Eye (tissue), 1 donor: Measurements from ENCODE around the gene SUSD3.
A peak's percentile ranks its signal among the peaks of the same experiment; 100 is the strongest.
"Not testable (repeated sequence)": the region's sequence is repeated elsewhere in the genome, so short reads cannot be mapped to it uniquely, and the experiment has no call there.

Experiments
- DNase-seq: peaks from one replicate; pipeline ENCODE4 v3.0.0-alpha.2; 2015

Gene SUSD3

DNA sequence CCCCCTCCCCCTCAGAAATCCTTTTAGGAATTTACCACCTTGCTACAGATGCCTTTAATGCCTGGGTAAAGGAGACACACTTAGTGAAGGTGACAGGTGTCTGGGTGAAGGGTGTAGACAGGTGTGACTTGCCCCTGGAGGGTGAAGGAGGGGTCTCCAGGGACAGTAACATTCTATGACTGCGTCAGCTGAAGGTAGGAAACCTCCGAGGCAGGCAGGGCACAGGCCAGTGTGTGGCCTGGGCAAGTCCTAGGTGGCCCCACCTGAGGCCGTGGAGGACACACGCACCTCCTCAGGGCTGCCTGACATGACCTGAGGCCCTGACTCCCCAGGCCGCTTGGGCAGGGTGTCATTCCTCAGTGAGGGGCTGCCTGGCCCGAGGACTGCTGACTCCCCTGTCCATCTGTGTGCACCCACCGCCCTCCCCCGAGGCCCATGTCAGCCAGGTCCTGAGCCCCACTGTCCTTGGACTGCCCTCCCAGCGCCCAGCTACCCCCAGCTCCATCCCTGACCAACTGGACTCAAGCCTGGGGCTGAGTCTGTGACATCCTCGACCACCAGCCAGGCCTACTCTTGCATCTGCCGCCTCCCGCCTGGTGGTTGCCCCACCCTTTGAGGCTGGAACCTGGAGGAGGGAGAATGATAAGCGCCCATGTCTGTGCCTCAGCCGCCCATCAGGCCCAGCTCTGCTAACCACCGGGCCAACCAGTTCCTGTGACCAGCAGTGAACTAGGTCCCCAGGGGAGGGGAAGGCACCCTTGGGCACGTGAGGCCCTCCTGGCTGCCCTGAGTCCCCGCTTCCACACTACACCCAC is 55.9 kb downstream of the SUSD3 start:
- no peak for DNase-seq

DNA sequence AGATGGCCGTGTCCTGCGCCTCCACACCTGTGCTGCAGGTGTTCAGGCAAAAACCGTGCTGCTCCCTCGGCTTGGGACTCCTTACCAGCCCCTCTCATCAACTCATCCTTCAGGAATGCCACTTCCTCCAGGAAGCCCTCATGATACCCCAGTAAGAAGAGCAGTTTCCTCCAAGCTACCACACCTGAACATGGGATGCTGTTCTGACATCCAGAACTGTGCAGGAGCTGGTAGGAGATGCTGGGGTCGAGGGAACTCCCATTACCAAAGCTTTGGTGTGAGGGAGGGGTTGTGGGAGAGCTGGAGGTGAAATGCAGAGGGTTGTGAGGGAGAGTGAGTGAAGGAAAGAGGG is 56.5 kb downstream of the SUSD3 start:
- DNase-seq: no peak

DNA sequence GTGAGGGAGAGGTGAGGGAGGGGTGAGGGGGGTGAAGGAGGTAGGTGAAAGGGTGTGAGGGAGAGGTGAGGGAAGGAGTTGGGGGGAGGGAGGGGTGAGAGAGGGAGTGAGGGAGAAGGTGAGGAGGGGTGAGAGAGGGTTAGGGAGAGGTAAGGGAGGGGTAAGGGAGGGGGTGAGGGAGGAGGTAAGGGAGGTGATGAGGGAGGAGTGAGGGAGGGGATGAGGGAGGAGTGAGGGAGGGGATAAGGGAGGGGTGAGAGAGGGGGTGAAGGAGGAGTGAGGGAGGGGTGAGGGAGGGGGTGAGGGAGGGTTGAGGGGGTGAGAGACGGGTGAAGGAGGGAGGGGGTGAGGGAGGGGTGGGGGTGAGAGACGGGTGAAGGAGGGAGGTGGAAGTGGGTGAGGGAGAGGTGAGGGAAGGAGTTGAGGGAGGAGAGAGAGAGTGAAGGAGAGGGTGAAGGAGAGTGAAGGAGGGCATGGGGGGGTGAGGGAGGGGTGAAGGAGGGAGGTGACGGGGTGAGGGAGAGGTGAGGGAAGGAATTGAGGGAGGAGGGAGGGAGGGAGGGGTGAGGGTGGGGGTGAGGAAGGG is 57.1 kb downstream of the SUSD3 start:
- DNase-seq: no peak

- no peak for DNase-seq
Measured at GRCh38 chr9:93116072-93116961, 57.8 kb downstream of the SUSD3 start.

GRCh38 chr9:93117521-93117920 is 59.0 kb downstream of the SUSD3 start:
- DNase-seq: not testable (repeated sequence)

- no peak for DNase-seq
Measured at GRCh38 chr9:93117924-93118862, 59.7 kb downstream of the SUSD3 start.

DNA sequence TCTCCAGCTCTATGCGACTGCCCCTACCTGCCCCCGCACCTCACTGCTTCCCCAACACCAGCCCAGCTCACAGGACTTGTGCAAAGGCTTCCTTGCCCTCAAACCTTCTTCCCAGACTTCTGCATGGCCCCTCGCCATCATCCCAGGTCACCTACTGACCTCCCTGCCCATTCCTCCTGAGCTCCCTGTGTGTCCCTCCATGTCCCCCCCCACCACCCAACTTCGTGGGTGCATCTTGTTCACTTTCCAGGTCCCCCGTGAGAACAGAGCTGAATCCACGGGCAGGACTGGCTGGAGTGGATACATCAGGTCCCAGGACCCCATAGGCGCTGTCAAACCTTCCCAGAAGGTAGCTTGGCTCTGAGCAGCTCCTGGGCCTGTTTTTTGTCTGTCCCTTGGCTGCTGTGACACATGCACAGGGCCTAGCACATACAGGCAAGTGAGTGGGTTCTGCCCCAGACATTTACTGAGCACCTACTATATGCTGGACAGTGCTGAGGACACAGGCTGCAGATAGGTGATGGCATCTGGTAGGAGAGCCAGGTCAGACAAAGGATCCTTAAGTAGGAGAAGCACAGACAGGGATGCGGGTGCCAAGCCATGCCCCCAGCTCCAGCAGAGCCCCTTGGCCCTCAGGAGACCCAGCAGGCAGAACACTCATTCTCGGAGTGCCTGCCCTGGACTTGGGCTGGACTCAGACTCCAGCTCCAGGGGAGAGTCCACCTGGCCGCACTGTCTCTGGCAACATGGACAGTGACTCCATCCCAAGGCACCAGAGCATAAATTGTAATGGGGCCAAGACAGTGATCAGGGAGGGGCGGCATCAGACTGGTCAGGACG is 60.6 kb downstream of the SUSD3 start:
- no peak for DNase-seq

DNA sequence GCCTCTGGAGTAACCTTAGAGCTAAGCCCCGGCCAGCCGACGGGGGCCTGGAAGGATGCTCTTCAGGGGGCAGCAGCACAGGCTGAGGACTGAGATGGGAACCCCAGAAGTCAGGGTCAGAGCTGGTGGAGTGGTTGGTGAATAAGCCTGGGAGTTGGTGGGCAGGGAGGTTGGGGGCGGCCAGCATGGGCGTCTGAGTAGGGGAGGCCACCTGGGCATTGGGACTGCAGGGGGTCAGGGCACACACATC is 61.1 kb downstream of the SUSD3 start:
- DNase-seq: no peak

DNA sequence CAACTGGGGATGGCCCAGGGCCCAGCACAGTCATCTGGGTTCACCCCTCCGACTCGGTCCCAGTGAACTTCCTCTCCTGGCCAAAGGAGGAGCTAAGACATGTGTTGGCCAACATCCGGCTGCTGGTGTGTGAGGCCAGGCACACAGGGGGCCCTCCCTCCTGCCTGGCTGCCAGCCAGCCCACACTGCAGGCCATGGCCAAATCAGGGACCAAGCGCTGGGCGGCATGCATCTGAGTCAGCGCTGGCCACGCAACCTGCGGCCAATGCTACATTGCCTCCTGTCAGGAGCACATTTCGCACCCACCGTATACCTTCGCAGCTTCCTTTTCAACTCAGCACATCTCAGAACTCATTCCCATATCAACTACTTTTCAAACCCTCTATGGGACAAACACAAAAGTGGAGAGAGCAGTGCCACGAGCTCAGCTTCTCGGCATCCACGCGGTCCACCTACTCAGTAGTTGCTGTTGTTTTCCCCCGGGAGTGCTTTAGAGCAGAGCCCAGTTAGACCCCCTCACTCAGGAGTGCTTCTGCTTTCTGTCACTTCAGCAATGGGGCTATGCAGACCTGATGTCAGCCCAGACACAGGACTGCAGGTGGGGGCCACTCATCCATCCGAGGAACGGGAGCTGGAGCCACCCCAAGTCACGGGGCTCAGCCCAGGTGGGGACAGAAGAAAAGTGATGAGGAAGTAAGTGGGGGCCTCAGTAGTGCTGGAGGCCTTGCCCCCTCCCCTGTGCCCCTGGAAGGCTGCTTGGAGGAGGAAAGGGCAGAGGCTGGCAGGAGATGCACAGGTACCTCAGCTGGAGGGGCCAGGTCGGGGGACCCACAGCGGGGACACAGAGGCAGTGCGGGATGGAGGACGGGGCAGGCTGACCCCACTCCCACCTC is 61.7 kb downstream of the SUSD3 start:
- DNase-seq: no peak

DNA sequence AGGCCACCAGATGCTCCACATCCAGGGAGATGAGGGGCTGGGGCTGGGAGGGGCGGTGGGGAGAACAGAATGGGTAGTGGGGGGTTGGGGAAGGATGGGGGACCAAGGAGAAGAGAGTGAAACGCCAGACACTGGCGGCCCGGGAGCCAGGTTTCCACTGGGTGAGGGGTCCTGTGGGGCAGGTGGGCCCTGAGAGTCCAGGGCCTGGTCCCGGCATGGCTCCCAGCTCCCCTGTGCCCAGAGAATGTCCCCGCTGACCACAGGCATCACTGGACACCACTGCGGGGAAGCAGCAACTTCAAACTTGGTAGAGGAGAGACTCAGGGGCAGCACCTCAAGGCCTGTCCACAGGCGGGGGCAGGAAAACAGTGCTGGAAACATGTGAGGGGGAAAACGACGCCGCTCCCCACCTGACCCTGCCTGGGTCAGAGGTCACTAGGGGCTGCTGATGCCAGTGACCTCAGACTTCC is 62.4 kb downstream of the SUSD3 start:
- no peak for DNase-seq

DNA sequence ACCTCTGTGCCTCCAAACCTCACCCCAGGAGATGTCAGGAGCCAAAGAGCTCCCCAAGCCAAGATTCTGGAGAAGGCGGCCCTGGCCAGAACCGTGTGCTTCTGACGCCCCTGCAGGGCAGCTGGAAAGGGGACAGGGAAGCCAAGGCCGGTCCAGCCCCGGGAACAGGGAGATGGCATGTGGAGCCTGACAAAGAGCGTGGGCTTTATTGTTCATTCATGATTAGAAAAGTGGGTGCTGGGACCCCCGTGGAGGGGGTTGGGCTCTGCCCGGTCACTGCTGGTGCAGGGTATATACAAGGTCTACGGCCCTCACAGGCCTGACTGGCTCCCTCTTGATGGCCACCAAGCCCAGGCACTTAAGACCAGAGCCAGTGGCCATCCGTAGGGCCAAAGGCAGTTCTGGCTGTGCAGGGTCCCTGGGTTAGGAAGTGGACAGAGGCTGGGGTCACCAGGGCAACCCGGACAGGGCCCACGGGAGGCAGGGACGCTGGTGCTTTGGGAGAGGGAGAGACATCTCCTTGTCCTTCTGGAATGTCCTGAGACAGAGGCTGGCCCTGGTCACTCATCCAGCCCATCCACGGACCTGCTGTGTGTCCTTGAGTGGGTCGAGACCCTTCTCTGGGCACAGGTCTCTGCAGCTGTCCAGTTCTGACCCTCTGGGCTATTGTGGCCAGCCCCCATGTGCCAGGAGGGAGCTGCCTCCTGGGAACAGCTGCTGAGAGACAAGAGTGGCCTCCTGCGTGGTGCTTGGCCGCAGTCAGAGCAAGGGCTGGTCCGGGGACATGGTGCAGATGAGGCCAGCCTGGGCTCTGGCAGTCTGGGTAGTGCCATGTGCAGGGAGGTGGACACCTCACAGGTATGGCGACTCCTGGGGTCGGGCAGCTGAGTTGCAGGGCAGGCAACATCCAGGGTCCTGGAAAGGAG is 63.1 kb downstream of the SUSD3 start:
- DNase-seq: no peak

DNA sequence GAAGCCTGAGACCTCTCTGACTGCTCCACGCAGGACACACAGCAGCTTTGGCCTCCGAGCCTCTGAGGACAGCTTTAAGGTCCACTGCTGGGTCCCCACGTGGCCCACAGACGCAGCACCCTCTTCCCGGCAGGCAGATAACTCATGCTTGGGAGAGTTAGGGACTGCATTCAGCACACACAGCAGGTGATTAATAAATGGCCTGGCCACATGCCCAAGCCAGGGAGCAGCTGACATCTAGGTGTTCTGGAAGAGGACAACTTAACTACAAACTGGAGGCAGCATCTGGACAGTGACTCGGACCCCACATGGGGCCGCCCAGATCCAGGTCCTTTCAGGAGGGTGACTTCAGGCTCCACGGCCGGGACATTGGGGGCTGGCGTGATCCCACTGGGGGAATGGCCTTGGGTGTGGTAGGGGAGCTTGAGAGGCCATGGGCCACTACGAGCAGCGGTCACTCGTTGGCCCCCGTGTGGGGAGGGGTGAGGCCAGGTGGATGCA is 64.3 kb downstream of the SUSD3 start:
- DNase-seq: no peak

- DNase-seq: no peak
Measured at GRCh38 chr9:93123561-93124283, 65.2 kb downstream of the SUSD3 start.

- no peak for DNase-seq
Measured at GRCh38 chr9:93124793-93125192, 66.3 kb downstream of the SUSD3 start.

GRCh38 chr9:93125331-93125894 is 66.9 kb downstream of the SUSD3 start:
- no peak for DNase-seq

DNA sequence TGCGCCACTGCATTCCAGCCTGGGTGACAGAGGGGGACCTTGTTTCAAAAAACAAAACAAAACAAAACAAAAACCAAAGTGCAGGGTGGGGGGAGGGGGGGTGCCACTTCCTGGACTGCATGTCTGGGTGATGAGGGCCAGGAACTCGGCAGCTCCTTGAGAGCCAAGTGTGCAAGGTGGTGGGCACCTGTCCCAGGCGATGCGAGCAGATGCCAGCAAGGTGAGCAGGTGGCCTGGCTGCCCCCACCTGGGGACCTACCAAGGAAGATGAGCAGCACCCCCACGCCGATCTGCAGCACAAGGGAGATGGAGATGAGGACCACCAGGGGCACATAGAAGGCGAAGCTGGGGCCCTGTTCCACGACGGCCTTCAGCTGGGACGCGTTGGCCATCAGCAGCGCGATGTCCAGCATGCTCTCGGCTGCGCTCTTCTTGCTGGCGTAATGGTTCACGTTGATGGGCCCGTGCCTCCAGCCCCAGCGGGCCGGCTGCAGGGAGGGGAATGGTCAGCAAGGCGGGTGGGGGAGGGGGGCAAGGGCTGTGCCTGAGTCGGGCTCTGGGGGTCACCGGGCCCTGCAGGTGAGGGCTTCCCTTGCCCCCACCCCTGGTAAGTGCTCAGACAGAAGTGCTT is 67.8 kb downstream of the SUSD3 start:
- DNase-seq: no peak

DNA sequence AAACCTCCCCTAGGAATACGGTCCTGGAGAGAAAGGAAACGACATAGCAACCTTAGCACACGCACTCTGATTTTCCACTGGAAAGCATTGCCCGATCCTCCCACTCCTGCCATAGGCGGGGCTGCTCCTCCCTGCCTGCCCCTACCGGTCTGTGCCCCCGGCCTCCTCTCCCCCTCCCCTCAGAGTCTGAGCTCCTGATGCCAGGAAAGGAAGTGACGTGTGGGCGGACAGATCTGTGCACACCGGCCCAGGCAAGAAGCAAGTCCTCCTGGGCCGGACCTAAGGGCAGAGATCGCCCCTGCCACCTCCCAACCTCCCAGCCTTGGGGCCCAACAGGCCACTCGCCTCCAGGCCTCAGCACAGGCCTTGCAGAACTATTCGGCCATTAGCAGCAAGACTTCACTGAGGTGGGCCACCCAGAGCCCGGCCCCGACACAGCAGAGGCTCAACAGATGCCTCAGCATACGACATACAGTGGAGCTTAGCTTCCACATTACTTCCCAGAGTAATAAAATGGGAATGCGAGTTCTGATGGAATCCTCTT is 68.4 kb downstream of the SUSD3 start:
- peak; percentile 76 for DNase-seq
